OCI-LY3 (cell line): Measurements from ENCODE around the gene MARK4.

ENCODE experiments used
- EZH2phosphoT487 ChIP-seq: fragments of 200-600 bp; shearing (Covaris generic); IDR thresholded peaks from 2 replicates; pipeline ENCODE4 v1.6.1; 2018; ENCODE audit warnings: antibody characterized with exemption, mixed run types, low read depth
- TF ChIP-seq, protein P1 (sequence below): fragments of 200-600, 300-600 bp; sonication (generic); IDR thresholded peaks from 2 replicates; pipeline ENCODE4 v1.5.1; 2014; ENCODE audit warnings: antibody characterized with exemption, low read length, low read depth

DNA sequence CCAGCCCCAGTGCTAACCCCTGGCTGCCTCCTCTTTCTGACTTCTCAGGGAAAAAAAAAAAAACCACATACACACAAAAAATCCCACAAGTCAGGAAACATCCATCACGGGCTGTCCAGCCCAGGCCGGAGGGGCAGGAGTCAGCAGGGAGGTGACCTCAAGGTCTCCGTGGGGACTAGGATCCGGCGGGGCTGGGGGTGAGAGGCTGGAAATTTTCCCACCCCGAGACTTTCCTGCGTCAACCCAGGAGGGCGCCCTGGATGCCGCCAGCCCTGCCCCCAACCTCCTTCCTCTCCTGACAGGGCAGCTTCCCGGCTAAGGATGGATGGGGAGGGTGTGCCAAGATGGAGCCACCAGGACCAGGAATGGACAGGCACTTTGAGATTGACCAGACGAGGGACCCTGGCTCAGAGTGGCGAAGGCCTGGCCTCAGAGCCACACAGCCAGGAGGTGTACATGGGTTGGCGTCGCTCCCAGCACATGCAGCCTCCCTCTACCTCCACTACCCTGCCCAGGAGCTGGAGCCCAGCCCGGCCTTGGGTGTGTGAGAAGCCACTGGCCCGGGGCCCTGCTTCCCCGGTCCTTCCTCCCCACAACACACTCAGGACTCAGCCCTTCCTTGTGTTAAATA is 39.2 kb upstream of the MARK4 start:
- TF ChIP-seq, protein P1, sequence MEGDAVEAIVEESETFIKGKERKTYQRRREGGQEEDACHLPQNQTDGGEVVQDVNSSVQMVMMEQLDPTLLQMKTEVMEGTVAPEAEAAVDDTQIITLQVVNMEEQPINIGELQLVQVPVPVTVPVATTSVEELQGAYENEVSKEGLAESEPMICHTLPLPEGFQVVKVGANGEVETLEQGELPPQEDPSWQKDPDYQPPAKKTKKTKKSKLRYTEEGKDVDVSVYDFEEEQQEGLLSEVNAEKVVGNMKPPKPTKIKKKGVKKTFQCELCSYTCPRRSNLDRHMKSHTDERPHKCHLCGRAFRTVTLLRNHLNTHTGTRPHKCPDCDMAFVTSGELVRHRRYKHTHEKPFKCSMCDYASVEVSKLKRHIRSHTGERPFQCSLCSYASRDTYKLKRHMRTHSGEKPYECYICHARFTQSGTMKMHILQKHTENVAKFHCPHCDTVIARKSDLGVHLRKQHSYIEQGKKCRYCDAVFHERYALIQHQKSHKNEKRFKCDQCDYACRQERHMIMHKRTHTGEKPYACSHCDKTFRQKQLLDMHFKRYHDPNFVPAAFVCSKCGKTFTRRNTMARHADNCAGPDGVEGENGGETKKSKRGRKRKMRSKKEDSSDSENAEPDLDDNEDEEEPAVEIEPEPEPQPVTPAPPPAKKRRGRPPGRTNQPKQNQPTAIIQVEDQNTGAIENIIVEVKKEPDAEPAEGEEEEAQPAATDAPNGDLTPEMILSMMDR = no peak
- no peak for TF ChIP-seq EZH2phosphoT487
